GM18505 (cell line): Measurements from ENCODE around the gene MYL6.

Source experiments
- ATAC-seq: cut with Tn5 transposase; IDR thresholded peaks from one replicate; pipeline ENCODE4 v1.9.1; 2021; ENCODE audit not compliant: unreplicated experiment
- POLR2A ChIP-seq: IDR thresholded peaks from 4 replicates; pipeline ENCODE4 v1.6.1; 2011; ENCODE audit warnings: borderline replicate concordance; ENCODE audit not compliant: insufficient read depth, insufficient read length; ENCODE audit errors: extremely low read depth

Gene MYL6

GRCh38 chr12:56198836-56199235 lies 40.7 kb downstream of the MYL6 start:
- no peak for ATAC-seq
- TF ChIP-seq POLR2A, result no peak

DNA sequence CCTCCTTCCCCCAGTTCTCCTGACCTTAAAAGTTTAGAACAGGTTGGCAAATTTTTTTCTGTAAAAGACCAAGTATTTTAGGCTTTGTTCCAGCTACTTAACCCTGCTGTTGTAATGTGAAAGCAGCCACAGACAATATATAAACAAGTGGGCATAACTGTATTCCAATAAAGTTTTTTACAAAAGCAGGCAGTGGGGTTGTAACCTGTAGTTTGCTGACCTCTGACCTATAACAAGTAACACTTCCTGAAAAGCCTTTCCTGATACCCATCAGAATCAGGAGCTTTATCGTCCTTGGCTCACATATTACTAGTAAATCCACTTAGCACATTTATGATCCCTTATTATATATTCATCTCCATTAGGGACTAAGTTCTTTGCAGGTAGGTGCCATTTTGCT lies 44.2 kb downstream of the MYL6 start:
- no peak for TF ChIP-seq POLR2A
- ATAC-seq, result no peak

- ATAC-seq, result no peak
- no peak for TF ChIP-seq POLR2A
Measured at GRCh38 chr12:56202838-56203237, 44.7 kb downstream of the MYL6 start.

- no peak for TF ChIP-seq POLR2A
Measured at GRCh38 chr12:56204275-56204674, 46.1 kb downstream of the MYL6 start.

DNA sequence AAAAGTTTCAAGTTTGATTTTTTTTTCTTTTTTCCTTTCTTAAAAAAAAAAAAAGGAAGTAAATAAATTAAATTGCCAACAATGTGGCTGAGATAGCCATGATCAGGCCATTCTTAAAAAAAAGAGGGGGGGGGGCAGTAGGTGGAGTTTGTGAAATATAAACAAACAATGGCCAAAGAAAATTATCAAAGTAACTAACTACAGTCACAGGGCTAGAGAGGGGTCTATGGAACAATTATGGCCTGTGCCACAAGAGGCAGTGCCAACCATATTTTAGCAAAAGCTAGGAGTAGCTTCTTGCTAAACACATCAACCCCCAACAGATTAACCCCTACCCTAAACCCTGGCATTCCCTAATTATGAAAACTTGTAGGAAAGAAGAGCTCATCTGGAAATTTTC lies 47.3 kb downstream of the MYL6 start:
- ATAC-seq, result no peak
- no peak for TF ChIP-seq POLR2A

More at GRCh38 chr12:56204275-56204674, 46.1 kb downstream of the MYL6 start:
- ATAC-seq, result no peak

DNA sequence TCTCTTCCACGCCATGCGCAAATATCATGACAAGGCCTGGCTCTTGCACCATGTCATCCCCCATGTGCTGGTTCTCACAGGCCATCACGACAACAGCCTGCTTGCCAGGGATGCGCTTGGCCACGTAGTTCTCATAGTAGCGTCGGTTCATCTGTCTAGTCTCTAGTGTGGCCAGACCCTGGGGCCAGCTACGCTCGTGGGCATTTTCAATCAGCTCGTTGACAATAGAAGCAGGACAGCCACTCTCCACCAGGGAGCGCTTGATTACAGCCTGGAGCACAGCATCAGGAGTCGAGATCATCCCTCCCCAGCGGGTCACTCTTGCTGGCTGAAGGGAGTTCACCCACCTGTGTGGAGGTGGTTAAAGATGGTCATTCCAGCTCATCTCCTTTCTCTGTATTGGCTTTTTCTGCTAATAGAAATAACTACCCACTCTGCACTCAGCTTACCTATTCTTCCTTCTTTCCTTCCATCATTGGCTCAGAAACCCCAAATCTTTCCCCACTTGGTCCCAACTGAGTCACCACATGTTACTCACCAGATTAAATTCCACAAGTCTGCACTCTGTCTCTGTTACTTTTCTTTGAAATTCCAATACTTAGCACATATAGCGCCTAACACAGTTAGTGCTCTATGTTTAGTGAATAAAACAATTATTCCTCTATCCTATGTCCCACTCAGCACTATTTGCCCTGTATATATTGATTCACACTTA lies 48.5 kb downstream of the MYL6 start:
- no peak for TF ChIP-seq POLR2A
- no peak for ATAC-seq

DNA sequence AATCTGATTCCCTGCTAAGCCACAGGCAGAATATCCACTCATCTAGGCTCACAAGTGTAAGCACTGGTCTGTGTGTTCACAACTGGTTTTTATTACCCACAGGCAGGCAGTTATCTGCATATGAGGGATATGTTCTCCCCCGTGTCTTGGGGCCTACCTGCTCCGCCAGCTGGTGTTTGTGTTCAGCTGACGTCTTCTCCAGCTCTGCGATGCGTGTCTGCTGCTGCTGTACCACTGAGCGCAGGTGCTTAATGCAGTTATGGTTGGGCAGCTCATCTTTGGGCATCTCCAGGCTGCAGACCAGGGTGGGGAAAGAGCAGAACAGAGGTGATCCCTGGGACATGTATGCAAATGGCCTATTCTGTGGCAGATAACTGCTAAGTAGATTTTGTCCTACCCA lies 49.8 kb downstream of the MYL6 start:
- ATAC-seq, result no peak
- TF ChIP-seq POLR2A, result no peak
